Measurements from ENCODE around the gene PARD6B. TPM values are rescaled to one million over a fixed set of nuclear protein-coding genes. Genes with fewer than 3 reads are reported as not detected.
"Not testable (repeated sequence)": the region's sequence is repeated elsewhere in the genome, so short reads cannot be mapped to it uniquely, and the experiment has no call there.

PARD6B gene
- total and polyA plus RNA-seq, 2 donors (not counting 1 experiment from before 2014, with no cell fraction given): 0.91 to 6.0 TPM

GRCh38 chr20:50765674-50766073, 34.3 kb downstream of the PARD6B start:
- Mint-ChIP-seq H3K4me3 (no peak overlapping the region), H3K9me3 (ENCODE audit: insufficient read depth) (no peaks in the 10 kb centered on the region), H3K27me3 (peaks cover 11% of the 10 kb centered on the region), H3K4me1 (no peaks in the 10 kb centered on the region), H3K27ac (no peak overlapping the region)
- TF ChIP-seq, protein P1, sequence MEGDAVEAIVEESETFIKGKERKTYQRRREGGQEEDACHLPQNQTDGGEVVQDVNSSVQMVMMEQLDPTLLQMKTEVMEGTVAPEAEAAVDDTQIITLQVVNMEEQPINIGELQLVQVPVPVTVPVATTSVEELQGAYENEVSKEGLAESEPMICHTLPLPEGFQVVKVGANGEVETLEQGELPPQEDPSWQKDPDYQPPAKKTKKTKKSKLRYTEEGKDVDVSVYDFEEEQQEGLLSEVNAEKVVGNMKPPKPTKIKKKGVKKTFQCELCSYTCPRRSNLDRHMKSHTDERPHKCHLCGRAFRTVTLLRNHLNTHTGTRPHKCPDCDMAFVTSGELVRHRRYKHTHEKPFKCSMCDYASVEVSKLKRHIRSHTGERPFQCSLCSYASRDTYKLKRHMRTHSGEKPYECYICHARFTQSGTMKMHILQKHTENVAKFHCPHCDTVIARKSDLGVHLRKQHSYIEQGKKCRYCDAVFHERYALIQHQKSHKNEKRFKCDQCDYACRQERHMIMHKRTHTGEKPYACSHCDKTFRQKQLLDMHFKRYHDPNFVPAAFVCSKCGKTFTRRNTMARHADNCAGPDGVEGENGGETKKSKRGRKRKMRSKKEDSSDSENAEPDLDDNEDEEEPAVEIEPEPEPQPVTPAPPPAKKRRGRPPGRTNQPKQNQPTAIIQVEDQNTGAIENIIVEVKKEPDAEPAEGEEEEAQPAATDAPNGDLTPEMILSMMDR (IDR thresholded peaks at IDR 0.05): no peak
- no peak for TF ChIP-seq EZH2 (IDR thresholded peaks at IDR 0.05; ENCODE audit: borderline replicate concordance, insufficient read depth, low read depth, low read length, poor library complexity, severe bottlenecking)
- Histone ChIP-seq H3K4me3 (ENCODE audit: control extremely low read depth in 1 of 5, extremely low read depth in 1 of 5, insufficient read depth in 1 of 5, low read depth in 2 of 5, low read length in 4 of 5) (no peak overlapping the region), H3K27me3 (replicated peaks in 1 of 4; ENCODE audit: control extremely low read depth in 1 of 4, control insufficient read depth in 3 of 4, insufficient read depth in 4 of 4, low read length in 3 of 4) (peaks cover 0 to 4% (median 0%) of the 10 kb centered on the region in 4 experiments), H3K27ac (ENCODE audit: low read length in 2 of 2) (no peak overlapping the region), H3K4me1 (ENCODE audit: control insufficient read depth in 2 of 2, insufficient read depth in 2 of 2, low read length in 2 of 2) (no peaks in the 10 kb centered on the region), H3K36me3 (replicated peaks in 1 of 2; ENCODE audit: control extremely low read depth in 1 of 2, control insufficient read depth in 1 of 2, extremely low read depth in 1 of 2, insufficient read depth in 2 of 2, low read length in 1 of 2) (no peaks in the 10 kb centered on the region), H4K20me1 (ENCODE audit: control insufficient read depth, insufficient read depth, low read length, poor library complexity, severe bottlenecking) (no peaks in the 10 kb centered on the region), H3K9ac (ENCODE audit: low read length) (no peak overlapping the region), H2AFZ (ENCODE audit: insufficient read depth, low read depth, low read length, poor library complexity, severe bottlenecking) (no peak overlapping the region), H3K9me3 (ENCODE audit: control extremely low read depth in 1 of 3, control insufficient read depth in 2 of 3, insufficient read depth in 1 of 3, low read length in 2 of 3) (no peaks in the 10 kb centered on the region), H3K4me2 (replicated peaks; ENCODE audit: low read depth, low read length, poor library complexity, severe bottlenecking) (no peak overlapping the region), H3K79me2 (ENCODE audit: control insufficient read depth, insufficient read depth, low read length) (no peaks in the 10 kb centered on the region)
- ATAC-seq (ENCODE audit: low read depth) (no peak), DNase-seq (no peak)
- WGBS (ENCODE audit: insufficient coverage): no CpG with 5 or more reads among the region's 3 CpGs
- ChIA-PET CTCF (no interaction called here), POLR2A (no interaction called here)
- intact Hi-C loops (cut with micrococcal nuclease): no loop called here

- intact Hi-C loops (cut with micrococcal nuclease); H3K4me2 ChIP-seq (replicated peaks; ENCODE audit: low read depth, low read length, poor library complexity, severe bottlenecking); ATAC-seq (ENCODE audit: low read depth); H3K27me3 ChIP-seq (replicated peaks in 1 of 4; ENCODE audit: control extremely low read depth in 1 of 4, control insufficient read depth in 3 of 4, insufficient read depth in 4 of 4, low read length in 3 of 4); H3K4me3 Mint-ChIP-seq; POLR2A ChIA-PET; H3K79me2 ChIP-seq (ENCODE audit: control insufficient read depth, insufficient read depth, low read length); DNase-seq; H3K9me3 Mint-ChIP-seq (ENCODE audit: insufficient read depth); H3K27ac Mint-ChIP-seq; H3K27ac ChIP-seq (ENCODE audit: low read length in 2 of 2); H3K9me3 ChIP-seq (ENCODE audit: control extremely low read depth in 1 of 3, control insufficient read depth in 2 of 3, insufficient read depth in 1 of 3, low read length in 2 of 3); H2AFZ ChIP-seq (ENCODE audit: insufficient read depth, low read depth, low read length, poor library complexity, severe bottlenecking); H3K36me3 ChIP-seq (replicated peaks in 1 of 2; ENCODE audit: control extremely low read depth in 1 of 2, control insufficient read depth in 1 of 2, extremely low read depth in 1 of 2, insufficient read depth in 2 of 2, low read length in 1 of 2); H4K20me1 ChIP-seq (ENCODE audit: control insufficient read depth, insufficient read depth, low read length, poor library complexity, severe bottlenecking); CTCF ChIA-PET; H3K4me1 ChIP-seq (ENCODE audit: control insufficient read depth in 2 of 2, insufficient read depth in 2 of 2, low read length in 2 of 2); H3K4me3 ChIP-seq (ENCODE audit: control extremely low read depth in 1 of 5, extremely low read depth in 1 of 5, insufficient read depth in 1 of 5, low read depth in 2 of 5, low read length in 4 of 5); H3K9ac ChIP-seq (ENCODE audit: low read length); H3K4me1 Mint-ChIP-seq: not testable (repeated sequence)
- WGBS (ENCODE audit: insufficient coverage): 92% methylated on average over 1 of the region's 10 CpGs
- peaks cover 11% of the 10 kb centered on the region for H3K27me3 Mint-ChIP-seq
Measured at GRCh38 chr20:50766955-50767809, 35.8 kb downstream of the PARD6B start.

- H3K27me3 Mint-ChIP-seq: peaks cover 11% of the 10 kb centered on the region
- H2AFZ ChIP-seq (ENCODE audit: insufficient read depth, low read depth, low read length, poor library complexity, severe bottlenecking); H3K4me1 ChIP-seq (ENCODE audit: control insufficient read depth in 2 of 2, insufficient read depth in 2 of 2, low read length in 2 of 2); H3K4me3 ChIP-seq (ENCODE audit: control extremely low read depth in 1 of 5, extremely low read depth in 1 of 5, insufficient read depth in 1 of 5, low read depth in 2 of 5, low read length in 4 of 5); H3K79me2 ChIP-seq (ENCODE audit: control insufficient read depth, insufficient read depth, low read length); H3K4me1 Mint-ChIP-seq; ATAC-seq (ENCODE audit: low read depth); H3K9ac ChIP-seq (ENCODE audit: low read length); H3K27me3 ChIP-seq (replicated peaks in 1 of 4; ENCODE audit: control extremely low read depth in 1 of 4, control insufficient read depth in 3 of 4, insufficient read depth in 4 of 4, low read length in 3 of 4); H4K20me1 ChIP-seq (ENCODE audit: control insufficient read depth, insufficient read depth, low read length, poor library complexity, severe bottlenecking); H3K36me3 ChIP-seq (replicated peaks in 1 of 2; ENCODE audit: control extremely low read depth in 1 of 2, control insufficient read depth in 1 of 2, extremely low read depth in 1 of 2, insufficient read depth in 2 of 2, low read length in 1 of 2); H3K4me3 Mint-ChIP-seq; H3K4me2 ChIP-seq (replicated peaks; ENCODE audit: low read depth, low read length, poor library complexity, severe bottlenecking); CTCF ChIA-PET; DNase-seq; H3K27ac Mint-ChIP-seq; H3K27ac ChIP-seq (ENCODE audit: low read length in 2 of 2); intact Hi-C loops (cut with micrococcal nuclease); H3K9me3 ChIP-seq (ENCODE audit: control extremely low read depth in 1 of 3, control insufficient read depth in 2 of 3, insufficient read depth in 1 of 3, low read length in 2 of 3); POLR2A ChIA-PET; H3K9me3 Mint-ChIP-seq (ENCODE audit: insufficient read depth): not testable (repeated sequence)
- no CpG with 5 or more reads among the region's 7 CpGs for WGBS (ENCODE audit: insufficient coverage)
Measured at GRCh38 chr20:50768991-50769390, 37.6 kb downstream of the PARD6B start.
